ENCODE results near the gene TTC23L. TPM values are rescaled to one million over a fixed set of nuclear protein-coding genes. Genes with fewer than 3 reads are reported as not detected.

TTC23L gene
- total and polyA plus RNA-seq, 4 donors = 0.62 to 6.1 (median 0.72) TPM; not detected in 1

- H3K27me3 ChIP-seq (ENCODE audit: control insufficient read depth in 1 of 2, insufficient read depth in 2 of 2, low read length in 1 of 2) = no peaks in the 10 kb centered on the region
- H3K9me3 ChIP-seq (ENCODE audit: control insufficient read depth, low read length) = no peaks in the 10 kb centered on the region
- H3K4me3 ChIP-seq (ENCODE audit: low read length in 2 of 2) = no peak overlapping the region
- 3 to 7% methylated on average over 1 of the region's 1 CpG for WGBS, 2 donors
- DNase-seq = no peak
- H3K27ac ChIP-seq (ENCODE audit: low read depth in 1 of 2, low read length in 2 of 2) = no peak overlapping the region
- peaks cover 3 to 5% of the 10 kb centered on the region in 2 donors for H3K4me1 ChIP-seq (ENCODE audit: control insufficient read depth in 1 of 2, insufficient read depth in 2 of 2, low read length in 2 of 2)
- H3K36me3 ChIP-seq (ENCODE audit: control insufficient read depth in 1 of 2, insufficient read depth in 2 of 2, low read length in 1 of 2) = peaks cover 4 to 5% of the 10 kb centered on the region in 2 donors
- intact Hi-C loops (cut with DNase I) = no loop called here
- no peak for ATAC-seq (ENCODE audit: low FRiP score)
These were observed 27.3 kb upstream of the TTC23L start for GRCh38 chr5:34811706-34812105.

- no peaks in the 10 kb centered on the region for H3K27me3 ChIP-seq (ENCODE audit: control insufficient read depth in 1 of 2, insufficient read depth in 2 of 2, low read length in 1 of 2)
- H3K4me3 ChIP-seq (ENCODE audit: low read length in 2 of 2) = no peak overlapping the region
- no peak overlapping the region for H3K27ac ChIP-seq (ENCODE audit: low read depth in 1 of 2, low read length in 2 of 2)
- peaks cover 3 to 5% of the 10 kb centered on the region in 2 donors for H3K4me1 ChIP-seq (ENCODE audit: control insufficient read depth in 1 of 2, insufficient read depth in 2 of 2, low read length in 2 of 2)
- ATAC-seq (ENCODE audit: low FRiP score) (no peak), DNase-seq (no peak)
- WGBS, 2 donors = 22 to 35% methylated on average over 3 of the region's 3 CpGs
- peaks cover 3 to 4% of the 10 kb centered on the region in 2 donors for H3K36me3 ChIP-seq (ENCODE audit: control insufficient read depth in 1 of 2, insufficient read depth in 2 of 2, low read length in 1 of 2)
- intact Hi-C loops (cut with DNase I) = no loop called here
- H3K9me3 ChIP-seq (ENCODE audit: control insufficient read depth, low read length) = no peaks in the 10 kb centered on the region
These were observed 25.5 kb upstream of the TTC23L start for GRCh38 chr5:34813509-34813908.

DNA sequence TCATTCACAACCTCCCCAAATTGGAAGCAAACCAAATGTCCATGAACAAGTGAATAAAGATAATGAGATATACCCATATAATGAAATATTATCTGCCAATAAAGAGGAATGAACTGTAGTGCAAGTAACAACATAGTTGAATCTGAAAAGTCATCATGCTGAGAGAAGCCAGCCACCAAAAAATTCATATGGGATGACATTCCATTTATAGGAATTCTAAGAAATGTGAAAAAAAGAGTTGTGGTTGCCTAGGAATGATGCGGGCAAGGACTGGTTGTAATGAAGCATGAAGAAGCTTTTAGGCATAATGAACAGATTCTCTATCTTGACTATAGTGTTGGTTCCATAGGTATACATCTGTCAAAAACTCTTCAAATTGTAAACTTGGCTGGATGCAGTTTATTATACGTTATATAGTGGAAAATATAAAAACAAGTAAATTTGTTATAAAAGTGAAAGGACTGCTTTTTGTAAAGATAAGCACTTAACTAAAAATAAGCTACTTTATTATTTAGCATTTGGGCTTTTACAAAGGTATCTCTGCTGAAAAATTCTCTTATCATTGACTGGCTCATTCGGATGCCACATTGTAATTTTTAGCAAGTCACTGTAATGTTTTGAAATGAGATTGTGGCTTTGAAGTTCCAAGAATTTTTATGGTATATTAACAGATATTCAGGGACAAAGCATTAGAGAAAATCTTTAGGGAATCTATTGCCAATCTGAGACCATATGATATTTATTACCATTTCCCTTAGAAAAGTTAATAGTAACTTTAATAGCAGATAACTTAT, 21.2 kb upstream of the TTC23L start:
- Histone ChIP-seq H3K9me3 (ENCODE audit: control insufficient read depth, low read length) (no peaks in the 10 kb centered on the region), H3K27me3 (ENCODE audit: control insufficient read depth in 1 of 2, insufficient read depth in 2 of 2, low read length in 1 of 2) (no peaks in the 10 kb centered on the region), H3K27ac (ENCODE audit: low read depth in 1 of 2, low read length in 2 of 2) (no peak overlapping the region), H3K4me1 (ENCODE audit: control insufficient read depth in 1 of 2, insufficient read depth in 2 of 2, low read length in 2 of 2) (peaks cover 0 to 3% of the 10 kb centered on the region in 2 donors), H3K36me3 (ENCODE audit: control insufficient read depth in 1 of 2, insufficient read depth in 2 of 2, low read length in 1 of 2) (peaks cover 0 to 4% of the 10 kb centered on the region in 2 donors), H3K4me3 (ENCODE audit: low read length in 2 of 2) (no peak overlapping the region)
- DNase-seq = no peak
- no peak for ATAC-seq (ENCODE audit: low FRiP score)
- intact Hi-C loops (cut with DNase I) = no loop called here
- 44 to 46% methylated on average over 3 of the region's 3 CpGs for WGBS, 2 donors

GRCh38 chr5:34818717-34819116, 20.2 kb upstream of the TTC23L start:
- Histone ChIP-seq H3K4me3 (ENCODE audit: low read length in 2 of 2) (no peak overlapping the region), H3K36me3 (ENCODE audit: control insufficient read depth in 1 of 2, insufficient read depth in 2 of 2, low read length in 1 of 2) (peaks cover 2 to 11% of the 10 kb centered on the region in 2 donors), H3K9me3 (ENCODE audit: control insufficient read depth, low read length) (no peaks in the 10 kb centered on the region), H3K4me1 (ENCODE audit: control insufficient read depth in 1 of 2, insufficient read depth in 2 of 2, low read length in 2 of 2) (peaks cover 0 to 2% of the 10 kb centered on the region in 2 donors), H3K27me3 (ENCODE audit: control insufficient read depth in 1 of 2, insufficient read depth in 2 of 2, low read length in 1 of 2) (no peaks in the 10 kb centered on the region), H3K27ac (ENCODE audit: low read depth in 1 of 2, low read length in 2 of 2) (no peak overlapping the region)
- no peak for ATAC-seq (ENCODE audit: low FRiP score)
- WGBS, 2 donors = 86 to 90% methylated on average over 3 of the region's 3 CpGs
- intact Hi-C loops (cut with DNase I) = no loop called here
- DNase-seq = no peak

DNA sequence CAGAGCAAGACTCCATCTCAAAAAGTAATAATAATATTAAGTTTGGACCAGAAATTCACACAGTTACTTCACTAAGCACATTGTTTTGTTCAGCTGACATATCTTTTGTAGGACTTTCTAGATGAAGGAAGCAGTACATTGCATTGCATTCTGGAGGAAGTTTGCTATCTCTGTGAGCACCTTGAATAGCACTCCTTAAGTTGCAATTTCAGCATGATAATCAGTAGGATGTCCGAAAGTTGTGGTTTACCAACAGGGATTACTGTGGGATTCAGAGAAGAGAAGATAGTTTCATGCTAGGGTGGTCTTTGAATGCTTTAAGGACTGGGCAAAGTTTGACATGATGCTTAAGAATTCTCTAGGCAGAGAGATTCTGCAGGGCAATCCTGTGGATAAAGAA, 18.4 kb upstream of the TTC23L start:
- no peak for ATAC-seq (ENCODE audit: low FRiP score)
- H3K36me3 ChIP-seq (ENCODE audit: control insufficient read depth in 1 of 2, insufficient read depth in 2 of 2, low read length in 1 of 2) = peaks cover 3 to 10% of the 10 kb centered on the region in 2 donors
- H3K9me3 ChIP-seq (ENCODE audit: control insufficient read depth, low read length) = no peaks in the 10 kb centered on the region
- no peaks in the 10 kb centered on the region for H3K27me3 ChIP-seq (ENCODE audit: control insufficient read depth in 1 of 2, insufficient read depth in 2 of 2, low read length in 1 of 2)
- DNase-seq = no peak
- peaks cover 0 to 2% of the 10 kb centered on the region in 2 donors for H3K4me1 ChIP-seq (ENCODE audit: control insufficient read depth in 1 of 2, insufficient read depth in 2 of 2, low read length in 2 of 2)
- H3K27ac ChIP-seq (ENCODE audit: low read depth in 1 of 2, low read length in 2 of 2) = no peak overlapping the region
- WGBS, 2 donors = 92 to 95% methylated on average over 1 of the region's 1 CpG
- H3K4me3 ChIP-seq (ENCODE audit: low read length in 2 of 2) = no peak overlapping the region
- intact Hi-C loops (cut with DNase I) = no loop called here

DNA sequence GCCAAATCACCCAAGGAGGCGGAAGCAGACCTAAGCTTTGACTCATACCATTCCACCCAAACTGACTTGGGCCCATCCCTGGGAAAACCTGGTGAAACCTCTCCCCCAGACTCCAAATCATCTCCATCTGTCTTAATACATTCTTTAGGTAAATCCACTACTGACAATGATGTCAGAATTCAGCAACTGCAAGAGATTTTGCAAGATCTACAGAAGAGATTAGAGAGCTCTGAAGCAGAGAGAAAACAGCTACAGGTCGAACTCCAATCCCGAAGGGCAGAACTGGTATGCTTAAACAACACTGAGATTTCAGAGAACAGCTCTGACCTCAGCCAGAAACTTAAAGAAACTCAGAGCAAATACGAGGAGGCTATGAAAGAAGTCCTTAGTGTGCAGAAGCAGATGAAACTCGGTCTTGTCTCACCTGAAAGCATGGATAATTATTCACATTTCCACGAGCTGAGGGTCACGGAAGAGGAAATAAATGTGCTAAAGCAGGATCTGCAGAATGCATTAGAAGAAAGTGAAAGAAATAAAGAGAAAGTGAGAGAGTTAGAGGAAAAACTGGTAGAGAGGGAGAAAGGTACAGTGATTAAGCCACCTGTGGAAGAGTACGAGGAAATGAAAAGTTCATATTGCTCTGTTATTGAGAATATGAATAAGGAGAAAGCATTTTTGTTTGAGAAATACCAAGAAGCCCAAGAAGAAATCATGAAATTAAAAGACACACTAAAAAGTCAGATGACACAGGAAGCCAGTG, 15.8 kb upstream of the TTC23L start:
- peaks cover 14 to 22% of the 10 kb centered on the region in 2 donors for H3K36me3 ChIP-seq (ENCODE audit: control insufficient read depth in 1 of 2, insufficient read depth in 2 of 2, low read length in 1 of 2)
- no peak overlapping the region for H3K4me3 ChIP-seq (ENCODE audit: low read length in 2 of 2)
- intact Hi-C loops (cut with DNase I) = no loop called here
- H3K27me3 ChIP-seq (ENCODE audit: control insufficient read depth in 1 of 2, insufficient read depth in 2 of 2, low read length in 1 of 2) = no peaks in the 10 kb centered on the region
- ATAC-seq (ENCODE audit: low FRiP score) = no peak
- H3K27ac ChIP-seq (ENCODE audit: low read depth in 1 of 2, low read length in 2 of 2) = no peak overlapping the region
- no peaks in the 10 kb centered on the region for H3K9me3 ChIP-seq (ENCODE audit: control insufficient read depth, low read length)
- no peak for DNase-seq
- 83% methylated on average over 8 of the region's 8 CpGs for WGBS, 2 donors
- H3K4me1 ChIP-seq (ENCODE audit: control insufficient read depth in 1 of 2, insufficient read depth in 2 of 2, low read length in 2 of 2) = peaks cover 0 to 2% of the 10 kb centered on the region in 2 donors

GRCh38 chr5:34826347-34826746, 12.6 kb upstream of the TTC23L start:
- peak overlapping the region in 1 of 2 donors; percentile 40 for H3K27ac ChIP-seq (ENCODE audit: low read depth in 1 of 2, low read length in 2 of 2)
- peaks cover 14 to 27% of the 10 kb centered on the region in 2 donors for H3K36me3 ChIP-seq (ENCODE audit: control insufficient read depth in 1 of 2, insufficient read depth in 2 of 2, low read length in 1 of 2)
- H3K4me1 ChIP-seq (ENCODE audit: control insufficient read depth in 1 of 2, insufficient read depth in 2 of 2, low read length in 2 of 2) = no peaks in the 10 kb centered on the region
- no peak overlapping the region for H3K4me3 ChIP-seq (ENCODE audit: low read length in 2 of 2)
- H3K27me3 ChIP-seq (ENCODE audit: control insufficient read depth in 1 of 2, insufficient read depth in 2 of 2, low read length in 1 of 2) = no peaks in the 10 kb centered on the region
- H3K9me3 ChIP-seq (ENCODE audit: control insufficient read depth, low read length) = no peaks in the 10 kb centered on the region
- WGBS, 2 donors = 52 to 71% methylated on average over 6 of the region's 6 CpGs
- ATAC-seq (ENCODE audit: low FRiP score) (no peak), DNase-seq (no peak)
- intact Hi-C loops (cut with DNase I) = no loop called here

DNA sequence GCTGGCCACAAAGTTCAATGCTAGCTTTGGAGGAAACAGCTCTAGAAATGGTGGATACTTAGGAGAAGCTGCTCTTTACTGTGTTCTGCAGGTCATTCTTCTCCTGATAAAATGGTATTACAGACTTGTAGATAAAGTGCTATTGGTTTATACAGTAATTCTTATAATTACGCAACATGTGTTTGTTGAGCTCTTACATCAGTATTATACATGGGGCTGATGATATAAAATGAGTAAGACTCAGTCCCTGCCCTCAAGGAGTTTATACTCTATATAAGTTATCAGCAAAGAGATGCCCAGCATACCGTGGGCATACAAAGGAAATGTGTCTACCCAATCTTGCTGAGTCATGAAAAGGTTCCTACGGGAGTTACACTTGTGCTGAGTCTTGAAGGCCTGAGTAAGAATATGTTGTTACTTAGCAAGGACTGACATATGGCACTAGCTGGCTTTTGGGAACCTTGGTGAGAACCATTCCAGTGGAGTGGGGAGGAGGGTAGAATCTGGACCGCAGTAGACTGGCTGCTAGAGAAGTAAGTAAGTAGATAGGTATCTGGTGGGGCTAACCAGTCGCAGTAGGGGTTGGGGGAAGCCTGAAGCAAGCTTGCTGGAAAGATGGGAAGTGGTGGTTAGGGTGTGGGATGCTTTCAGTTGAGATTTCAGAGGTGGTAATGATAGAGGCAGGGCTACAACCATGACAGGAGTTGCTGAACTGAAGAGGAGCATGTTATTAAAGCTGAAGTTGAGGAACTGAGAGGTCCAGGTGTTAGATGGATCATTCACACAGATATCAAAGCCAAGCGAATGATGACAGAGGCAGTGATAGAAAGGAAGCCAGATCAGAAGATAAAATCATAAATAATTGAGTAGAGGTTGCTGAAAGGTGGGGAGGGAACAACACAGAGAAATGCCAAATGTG, 11.1 kb upstream of the TTC23L start:
- no peak for DNase-seq
- Histone ChIP-seq H3K9me3 (ENCODE audit: control insufficient read depth, low read length) (no peaks in the 10 kb centered on the region), H3K4me1 (ENCODE audit: control insufficient read depth in 1 of 2, insufficient read depth in 2 of 2, low read length in 2 of 2) (no peaks in the 10 kb centered on the region), H3K27ac (ENCODE audit: low read depth in 1 of 2, low read length in 2 of 2) (no peak overlapping the region), H3K27me3 (ENCODE audit: control insufficient read depth in 1 of 2, insufficient read depth in 2 of 2, low read length in 1 of 2) (no peaks in the 10 kb centered on the region), H3K36me3 (ENCODE audit: control insufficient read depth in 1 of 2, insufficient read depth in 2 of 2, low read length in 1 of 2) (peaks cover 14 to 26% of the 10 kb centered on the region in 2 donors), H3K4me3 (ENCODE audit: low read length in 2 of 2) (no peak overlapping the region)
- intact Hi-C loops (cut with DNase I) = no loop called here
- 80 to 82% methylated on average over 6 of the region's 6 CpGs for WGBS, 2 donors
- no peak for ATAC-seq (ENCODE audit: low FRiP score)
